Right lung (tissue), 5 donors: ENCODE data around the gene CD1D. TPM values are rescaled to one million over a fixed set of nuclear protein-coding genes. Genes with fewer than 3 reads are reported as not detected.

Source experiments
- polyA plus RNA-seq, 5 donors: library from polyadenylated mRNA; unstranded; fragments of 120-200 nt; gene quantifications; one replicate each; pipeline versions ENCODE4 v1.2.1 to v1.2.3, GENCODE V29; 2013; ENCODE audit warnings: inconsistent platforms in 1 of 5, low replicate concordance in 1 of 5; ENCODE audit not compliant: insufficient read length in 5 of 5, insufficient read depth in 1 of 5

CD1D gene
- polyA plus RNA-seq, 5 donors = 1.2 to 2.2 (median 1.5) TPM

Other genes starting within 250 kb of the CD1D start
- 10 to 100 TPM; 43.3 to 61.9 (median 47.8) TPM for gene KIRREL1, start 187.2 kb upstream of the CD1D start, polyA plus RNA-seq
- not detected for gene CD1A, start 73.5 kb downstream of the CD1D start, polyA plus RNA-seq
- 1 to 10 TPM; 1.4 to 3.6 (median 1.6) TPM for gene CD1C, start 109.0 kb downstream of the CD1D start, polyA plus RNA-seq
- gene CD1B, start 150.6 kb downstream of the CD1D start, polyA plus RNA-seq = not detected
- under 1 TPM in 3 of 5 donors, not detected in 2; 0.16 to 0.31 (median 0.22) TPM for gene CD1E, start 173.0 kb downstream of the CD1D start, polyA plus RNA-seq
- gene OR10T2, start 218.6 kb downstream of the CD1D start, polyA plus RNA-seq = not detected
- gene OR10K2, start 245.3 kb downstream of the CD1D start, polyA plus RNA-seq = under 1 TPM in 1 of 5 donors, not detected in 4; 0.08 TPM